ENCODE measurements around the gene RHNO1.

Gene RHNO1

GRCh38 chr12:2855546-2855945 lies 21.5 kb upstream of the RHNO1 start:
- DNase-seq (ENCODE audit: low read depth): no peak
- H3K4me3 ChIP-seq (ENCODE audit: low read depth, low read length): no peak overlapping the region
- no peak for TF ChIP-seq MYC (IDR thresholded peaks at IDR 0.05; ENCODE audit: low read depth, low read length)
- TF ChIP-seq CTCF (IDR thresholded peaks at IDR 0.05; ENCODE audit: low read depth, low read length): no peak
- no peak for TF ChIP-seq MAX (IDR thresholded peaks at IDR 0.05; ENCODE audit: low read depth, low read length)
- TF ChIP-seq POLR2A (IDR thresholded peaks at IDR 0.05; ENCODE audit: extremely low read depth, insufficient read length): no peak

GRCh38 chr12:2856051-2856450 lies 21.0 kb upstream of the RHNO1 start:
- no peak overlapping the region for H3K4me3 ChIP-seq (ENCODE audit: low read depth, low read length)
- TF ChIP-seq MAX (IDR thresholded peaks at IDR 0.05; ENCODE audit: low read depth, low read length) (no peak), MYC (IDR thresholded peaks at IDR 0.05; ENCODE audit: low read depth, low read length) (no peak), CTCF (IDR thresholded peaks at IDR 0.05; ENCODE audit: low read depth, low read length) (no peak), POLR2A (IDR thresholded peaks at IDR 0.05; ENCODE audit: extremely low read depth, insufficient read length) (no peak)
- DNase-seq (ENCODE audit: low read depth): peak; percentile 25

GRCh38 chr12:2857021-2857431 lies 20.0 kb upstream of the RHNO1 start, which contains the start of gene TEX52:
Gene TEX52 (minus strand): TSS chr12:2857039. CDS start chr12:2857026, 13 bp downstream.
- DNase-seq (ENCODE audit: low read depth): no peak
- TF ChIP-seq CTCF (IDR thresholded peaks at IDR 0.05; ENCODE audit: low read depth, low read length): no peak
- TF ChIP-seq MAX (IDR thresholded peaks at IDR 0.05; ENCODE audit: low read depth, low read length): no peak
- TF ChIP-seq POLR2A (IDR thresholded peaks at IDR 0.05; ENCODE audit: extremely low read depth, insufficient read length): no peak
- no peak for TF ChIP-seq MYC (IDR thresholded peaks at IDR 0.05; ENCODE audit: low read depth, low read length)
- H3K4me3 ChIP-seq (ENCODE audit: low read depth, low read length): no peak within 1 kb of the TSS

- TF ChIP-seq POLR2A (IDR thresholded peaks at IDR 0.05; ENCODE audit: extremely low read depth, insufficient read length) (no peak), MAX (IDR thresholded peaks at IDR 0.05; ENCODE audit: low read depth, low read length) (no peak), CTCF (IDR thresholded peaks at IDR 0.05; ENCODE audit: low read depth, low read length) (no peak), MYC (IDR thresholded peaks at IDR 0.05; ENCODE audit: low read depth, low read length) (no peak)
- no peak overlapping the region for H3K4me3 ChIP-seq (ENCODE audit: low read depth, low read length)
- DNase-seq (ENCODE audit: low read depth): no peak
Measured at GRCh38 chr12:2857576-2857975, 19.4 kb upstream of the RHNO1 start.

- no peak for DNase-seq (ENCODE audit: low read depth)
- no peak for TF ChIP-seq MAX (IDR thresholded peaks at IDR 0.05; ENCODE audit: low read depth, low read length)
- TF ChIP-seq CTCF (IDR thresholded peaks at IDR 0.05; ENCODE audit: low read depth, low read length): no peak
- TF ChIP-seq MYC (IDR thresholded peaks at IDR 0.05; ENCODE audit: low read depth, low read length): no peak
- no peak for TF ChIP-seq POLR2A (IDR thresholded peaks at IDR 0.05; ENCODE audit: extremely low read depth, insufficient read length)
- H3K4me3 ChIP-seq (ENCODE audit: low read depth, low read length): no peak overlapping the region
Measured at GRCh38 chr12:2858334-2858733, 18.7 kb upstream of the RHNO1 start.
